Stimulated activated naive CD4-positive, alpha-beta T cell (primary cell): ENCODE data around the gene CARD8.
"Not testable (repeated sequence)": the region's sequence is repeated elsewhere in the genome, so short reads cannot be mapped to it uniquely, and the experiment has no call there.

Experiments used
- DNase-seq, 6 experiments: peaks; one replicate each; lab custom pipeline; 2025; lab: John Stamatoyannopoulos, UW

Gene CARD8

DNA sequence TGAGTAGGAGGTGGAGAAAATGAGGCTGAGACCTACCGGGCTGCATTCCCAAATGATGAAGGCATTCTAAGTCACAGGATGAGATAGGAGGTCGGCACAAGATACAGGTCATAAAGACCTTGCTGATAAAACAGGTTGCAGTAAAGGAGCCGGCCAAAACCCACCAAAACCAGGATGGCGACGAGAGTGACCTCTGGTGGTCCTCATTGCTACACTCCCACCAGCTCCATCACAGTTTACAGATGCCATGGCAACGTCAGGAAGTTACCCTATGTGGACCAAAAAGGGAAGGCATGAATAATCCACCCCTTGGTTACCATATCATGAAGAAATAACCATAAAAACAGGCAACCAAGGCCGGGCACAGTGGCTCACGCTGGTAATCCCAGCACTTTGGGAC, 9.6 kb upstream of the CARD8 start:
- not testable (repeated sequence) for DNase-seq

DNA sequence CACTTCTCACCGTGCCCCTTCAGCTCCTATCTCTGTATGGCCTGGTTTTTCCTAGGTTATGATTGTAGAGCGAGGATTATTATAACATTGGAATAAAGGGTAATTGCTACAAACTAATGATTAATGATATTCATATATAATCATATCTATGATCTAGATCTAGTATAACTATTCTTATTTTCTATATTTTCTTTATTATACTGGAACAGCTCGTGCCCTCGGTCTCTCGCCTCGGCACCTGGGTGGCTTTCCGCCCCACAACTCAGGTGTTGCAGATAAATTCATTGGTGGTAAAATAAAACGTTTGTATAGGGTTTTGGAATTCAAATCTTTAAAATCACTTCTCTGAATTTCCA, 4.6 kb upstream of the CARD8 start:
- not testable (repeated sequence) for DNase-seq

DNA sequence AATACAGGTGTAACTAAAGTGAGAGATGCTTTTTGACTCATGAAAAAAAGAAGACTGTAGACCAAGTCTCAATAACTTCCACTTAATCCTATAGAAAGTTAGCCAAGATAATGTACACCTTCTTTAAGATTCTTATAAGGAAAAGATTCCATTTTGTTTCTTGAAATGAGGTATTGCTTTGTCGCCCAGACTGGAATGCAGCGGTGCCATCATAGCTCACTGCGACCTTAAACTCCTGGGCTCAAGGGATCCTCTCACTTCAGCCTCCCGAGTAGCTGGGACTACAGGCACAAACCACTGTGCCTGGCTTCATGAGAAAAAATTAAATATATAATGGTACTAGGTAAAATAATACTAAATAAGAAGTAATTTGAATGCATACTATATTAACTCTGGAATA, 3.3 kb upstream of the CARD8 start:
- DNase-seq: not testable (repeated sequence)

DNA sequence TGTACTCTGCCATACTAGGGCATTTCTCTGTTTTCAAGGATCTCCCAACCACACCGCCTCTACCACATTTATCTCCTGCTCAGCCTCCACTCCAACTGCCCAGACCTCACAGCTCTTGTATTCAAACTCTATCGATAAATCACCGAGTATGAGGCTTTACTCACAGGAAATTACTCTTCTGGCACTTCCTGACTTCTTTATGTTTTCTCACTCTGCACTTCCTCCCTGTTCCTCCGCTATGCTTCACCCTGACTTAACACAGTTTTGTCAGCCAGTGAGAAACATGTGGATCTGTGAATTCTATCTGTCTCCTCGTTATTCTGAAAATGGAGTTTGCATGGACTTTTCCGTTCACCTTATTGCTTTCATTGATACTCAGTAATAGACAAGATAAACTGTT, 2.6 kb upstream of the CARD8 start:
- peak in 3 of 6 experiments; percentile 14 to 21 (median 20) for DNase-seq

DNA sequence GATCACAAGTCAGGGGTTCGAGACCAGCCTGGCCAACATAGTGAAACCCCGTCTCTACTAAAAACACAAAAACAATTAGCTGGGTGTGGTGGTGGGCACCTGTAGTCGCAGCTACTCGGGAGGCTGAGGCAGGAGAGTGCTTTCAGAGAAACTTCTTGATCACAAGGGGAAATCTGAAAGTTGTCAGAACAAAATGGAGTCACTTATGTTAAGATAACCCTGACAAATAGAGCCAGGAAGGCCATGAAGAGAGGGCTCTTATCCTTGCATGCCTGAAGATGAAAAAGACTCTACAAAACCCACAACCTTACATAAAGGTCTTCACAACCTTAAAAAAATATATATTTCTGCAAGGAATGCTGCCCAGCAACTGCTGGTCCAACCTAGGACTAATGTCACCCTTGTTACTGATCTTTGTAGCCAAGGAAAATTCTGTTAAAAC, 1.2 kb downstream of the CARD8 start:
- no peak for DNase-seq

DNA sequence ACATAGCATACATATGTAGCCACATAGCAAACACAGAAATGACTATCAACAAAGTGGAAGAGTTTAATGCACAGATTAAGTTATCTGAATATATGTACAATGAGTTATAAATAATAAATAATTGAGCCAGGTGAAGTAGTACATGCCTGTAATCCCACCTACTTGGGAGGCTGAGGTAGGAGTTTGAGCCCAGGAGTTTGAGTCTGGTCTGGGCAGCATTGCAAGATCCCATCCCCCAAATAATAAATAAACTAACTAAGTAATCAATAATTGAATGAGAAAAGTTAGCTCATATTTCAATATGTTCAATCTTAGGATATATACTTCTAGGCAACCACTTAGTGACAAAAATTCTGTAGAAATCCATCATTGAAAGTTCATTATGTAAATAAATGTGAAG, 1.7 kb downstream of the CARD8 start:
- DNase-seq: no peak

DNA sequence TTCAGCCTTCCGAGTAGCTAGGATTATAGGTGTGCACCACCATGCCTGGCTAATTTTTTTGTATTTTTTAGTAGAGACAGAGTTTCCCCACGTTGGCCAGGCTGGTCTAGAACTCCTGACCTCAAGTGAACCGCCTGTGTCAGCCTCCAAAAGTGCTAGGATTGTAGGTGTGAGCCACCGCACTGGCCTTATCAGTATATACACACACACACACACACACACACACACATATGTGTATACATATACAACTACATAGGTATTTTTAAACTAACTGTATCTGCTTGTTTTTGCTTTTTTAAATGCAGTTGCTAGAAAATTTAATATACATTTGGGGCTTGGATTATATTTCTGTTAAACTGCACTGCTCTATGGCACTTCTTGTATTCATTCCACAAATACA, 3.1 kb downstream of the CARD8 start:
- DNase-seq: no peak

DNA sequence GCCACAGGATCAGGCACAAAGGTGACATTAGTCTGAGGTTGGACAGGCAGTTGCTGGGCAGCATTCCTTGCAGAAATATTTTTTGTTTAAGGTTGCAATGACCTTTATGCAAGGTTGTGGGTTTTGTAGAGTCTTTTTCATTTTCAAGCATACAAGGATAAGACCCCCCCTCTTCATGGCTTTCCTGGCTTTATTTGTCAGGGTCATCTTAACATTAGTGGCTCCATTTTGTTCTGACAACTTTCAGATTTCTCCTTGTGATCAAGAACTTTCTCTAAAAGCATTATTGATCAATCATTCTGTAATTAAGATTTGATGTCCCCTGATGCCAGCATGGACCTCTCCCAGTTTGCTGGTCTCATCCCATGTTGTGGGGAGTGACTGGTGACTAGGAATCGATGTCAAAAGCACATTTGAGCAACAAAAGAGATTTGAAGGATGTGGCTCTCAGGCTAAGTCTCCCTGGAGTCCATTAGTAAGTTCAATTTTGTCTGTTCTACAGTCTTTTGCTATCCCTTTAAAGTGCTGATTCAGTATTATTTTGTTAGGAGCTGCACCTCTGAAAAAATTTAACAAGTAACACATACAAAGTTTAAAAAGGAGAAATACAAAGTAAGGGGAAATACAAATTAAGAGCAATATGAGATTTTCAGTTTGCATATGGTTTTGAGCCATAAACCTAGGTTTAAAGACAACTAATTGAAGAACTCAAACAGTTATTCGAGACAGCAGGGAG, 5.3 kb downstream of the CARD8 start:
- DNase-seq: no peak

DNA sequence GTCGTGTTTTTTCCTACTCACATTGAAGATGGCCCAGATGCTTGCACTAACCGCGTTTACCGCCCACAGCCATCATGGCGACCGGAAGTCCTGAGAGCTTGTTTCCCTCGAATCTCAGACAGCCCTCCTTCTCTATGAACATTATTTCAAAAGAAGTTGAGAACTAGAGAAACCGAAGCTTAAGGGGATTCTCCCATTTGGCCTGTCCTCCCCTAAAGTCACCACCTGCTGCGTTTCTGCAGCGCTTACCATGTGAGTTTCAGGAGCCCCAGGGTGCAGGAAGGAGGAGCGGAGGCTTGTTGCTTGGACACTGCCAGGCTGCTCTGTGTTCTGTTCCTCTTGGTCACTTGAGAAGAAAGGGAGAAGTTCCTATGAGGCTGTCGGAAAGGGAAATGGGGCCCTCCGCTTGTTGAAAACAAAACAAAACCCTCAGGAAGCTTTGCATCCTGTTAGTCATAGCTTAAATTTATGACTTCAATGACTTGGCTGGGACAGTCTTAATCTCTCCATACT, 6.2 kb downstream of the CARD8 start:
- DNase-seq: peak; percentile 44 to 77 (median 68)

DNA sequence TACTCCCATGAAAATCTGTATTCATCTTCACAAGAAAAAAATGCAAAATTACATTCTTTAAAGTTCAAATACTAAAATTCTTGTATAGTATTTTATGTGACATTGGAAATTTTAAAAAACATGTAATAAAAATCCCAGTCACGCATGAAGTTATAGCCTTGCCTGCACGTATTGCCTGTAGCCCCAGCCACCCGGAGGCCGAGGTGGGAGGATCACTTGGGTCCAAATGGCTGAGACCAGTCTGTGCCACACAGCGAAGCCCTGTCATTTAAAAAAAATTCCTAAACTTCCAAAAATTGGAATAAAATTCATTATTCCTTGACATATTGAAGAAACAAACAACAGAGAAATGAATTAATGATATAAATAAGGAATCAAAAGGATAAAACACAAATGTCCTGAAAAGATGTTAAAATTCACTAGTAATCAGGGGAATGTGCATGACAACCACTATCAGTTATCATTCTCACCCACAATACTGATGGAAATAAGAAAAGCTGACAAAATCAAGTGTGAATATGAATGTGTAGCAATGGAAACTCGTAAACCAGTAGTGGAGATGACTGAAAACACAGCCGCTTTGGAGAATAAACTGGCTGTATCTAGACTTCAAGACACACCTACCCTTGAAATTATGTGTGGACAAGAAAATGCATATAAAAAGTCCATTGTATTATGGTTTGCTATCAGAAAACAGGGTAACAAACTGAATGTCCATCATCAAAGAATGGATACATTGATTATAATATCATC, 7.5 kb downstream of the CARD8 start:
- no peak for DNase-seq

DNA sequence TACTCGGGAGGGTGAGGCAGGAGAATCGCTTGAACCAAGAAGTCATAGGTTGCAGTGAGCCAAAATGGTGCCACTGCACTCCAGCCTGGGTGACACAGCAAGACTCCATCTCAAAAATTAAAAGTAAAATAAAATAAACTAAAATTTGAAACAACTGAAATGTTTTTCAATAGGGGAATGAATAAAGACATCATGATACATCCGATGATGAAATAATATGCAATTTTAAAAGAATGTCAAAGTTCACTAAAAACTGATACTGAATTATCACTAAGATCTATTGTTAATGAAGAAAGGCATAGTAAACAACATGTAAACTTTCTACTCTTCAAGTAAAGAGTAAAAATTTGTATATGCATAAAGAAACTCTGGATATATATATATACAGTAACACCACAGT, 8.5 kb downstream of the CARD8 start:
- DNase-seq: no peak

DNA sequence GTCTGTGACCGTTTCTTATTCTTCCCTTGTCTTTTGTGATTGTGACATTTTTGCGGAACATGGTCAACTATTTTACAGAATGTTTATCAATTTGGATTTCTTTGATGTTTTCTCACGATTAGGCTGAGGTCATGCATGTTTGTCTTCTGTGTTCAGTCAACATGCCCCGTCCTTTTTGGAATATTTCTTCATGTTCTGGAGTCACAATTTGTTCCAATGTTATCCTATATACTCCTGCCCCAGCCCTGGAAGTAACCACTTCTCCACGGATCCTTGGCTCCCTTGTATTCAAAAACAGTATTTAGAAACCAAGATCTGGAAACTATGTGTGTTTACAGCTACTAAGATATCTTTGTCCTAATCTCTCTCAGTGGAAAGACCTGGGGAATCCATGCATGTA, 9.6 kb downstream of the CARD8 start:
- no peak for DNase-seq

DNA sequence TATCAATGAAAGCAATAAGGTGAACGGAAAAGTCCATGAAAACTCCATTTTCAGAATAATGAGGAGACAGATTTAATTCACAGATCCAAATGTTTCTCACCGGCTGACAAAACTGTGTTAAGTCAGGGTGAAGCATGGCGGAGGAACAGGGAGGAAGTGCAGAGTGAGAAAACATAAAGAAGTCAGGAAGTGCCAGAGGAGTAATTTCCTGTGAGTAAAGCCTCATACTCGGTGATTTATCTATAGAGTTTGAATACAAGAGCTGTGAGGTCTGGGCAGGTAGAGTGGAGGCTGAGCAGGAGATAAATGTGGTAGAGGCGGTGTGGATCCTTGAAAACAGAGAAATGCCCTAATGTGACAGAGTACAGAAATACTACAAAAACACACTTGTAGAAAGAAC, 11.4 kb downstream of the CARD8 start:
- DNase-seq: peak in 4 of 6 experiments; percentile 4 to 56 (median 42)

DNA sequence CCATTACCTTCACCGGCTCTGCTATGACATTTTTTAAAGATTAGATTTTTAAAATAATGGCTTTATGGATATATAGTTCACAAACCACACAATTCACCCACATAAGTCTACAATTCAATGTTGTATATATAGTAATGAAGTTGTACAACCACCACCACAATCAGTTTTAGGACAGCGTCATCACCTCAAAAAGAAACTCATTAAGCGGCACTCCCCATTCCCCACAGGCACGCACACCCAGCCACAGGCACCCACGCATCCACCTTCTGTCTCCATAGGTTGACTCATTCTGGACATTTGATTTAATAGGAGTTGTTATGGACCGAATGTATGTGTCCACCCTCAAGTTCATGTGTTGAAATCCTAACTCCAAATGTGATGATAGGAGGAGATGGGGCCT, 13.9 kb downstream of the CARD8 start:
- DNase-seq: not testable (repeated sequence)

DNA sequence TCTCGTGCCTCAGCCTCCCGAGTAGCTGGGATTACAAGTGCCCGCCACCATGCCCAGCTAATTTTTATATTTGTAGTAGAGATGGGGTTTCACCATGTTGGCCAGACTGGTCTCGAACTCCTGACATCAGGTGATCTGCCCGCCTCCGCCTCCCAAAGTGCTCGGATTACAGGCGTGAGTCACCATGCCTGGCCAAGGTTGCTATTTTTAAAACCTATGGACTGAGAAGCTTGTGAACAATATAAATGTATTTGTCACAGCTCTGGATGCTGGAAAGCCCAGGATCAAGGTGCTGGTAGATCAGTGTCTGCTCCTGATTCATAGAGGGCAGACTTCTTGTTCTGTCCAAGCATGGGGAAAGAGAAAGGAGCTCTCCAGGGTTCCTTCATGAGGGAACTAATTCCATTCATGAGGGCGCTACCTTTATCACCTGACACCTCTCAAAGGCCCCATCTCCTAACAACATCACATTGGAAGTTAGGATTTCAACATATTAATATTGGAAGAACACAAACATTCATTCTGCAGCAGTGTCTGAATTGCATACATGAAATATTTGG, 16.1 kb downstream of the CARD8 start:
- DNase-seq: no peak

DNA sequence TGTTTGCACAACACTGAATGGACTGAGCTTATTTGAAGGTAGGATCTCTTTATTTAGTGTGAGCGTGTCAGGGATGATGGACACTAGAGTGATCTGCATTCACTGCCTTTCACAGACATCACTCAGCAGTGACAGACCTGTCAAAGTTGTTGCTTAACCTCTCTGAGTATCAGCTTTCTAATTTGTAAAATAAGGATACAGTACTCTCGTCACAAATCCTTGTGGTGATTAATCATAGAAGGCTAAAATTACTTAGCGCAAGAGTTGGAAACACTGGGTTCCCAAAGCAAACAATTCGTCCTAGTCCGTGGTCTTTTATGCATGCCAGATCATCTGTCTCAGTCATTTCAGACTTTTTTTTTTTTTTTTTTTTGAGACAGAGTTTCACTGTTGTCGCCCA, 16.6 kb downstream of the CARD8 start:
- no peak for DNase-seq

DNA sequence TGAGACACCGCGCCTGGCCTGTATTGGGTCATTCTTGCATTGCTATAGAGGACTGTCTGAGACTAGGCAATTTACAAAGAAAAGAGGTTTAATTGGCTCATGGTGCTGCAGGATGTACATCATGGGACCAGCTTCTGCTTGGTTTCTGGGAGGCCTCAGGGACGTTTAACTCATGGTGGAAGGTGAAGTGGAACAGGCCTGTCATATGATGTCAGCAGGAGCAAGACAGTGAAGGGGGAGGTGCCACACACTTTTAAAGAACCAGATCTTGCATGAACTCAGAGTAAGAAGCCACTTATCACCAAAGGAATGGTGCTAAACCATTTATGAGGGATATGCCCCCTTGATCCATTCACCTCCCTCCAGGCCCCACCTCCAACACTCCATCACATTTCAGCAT, 18.7 kb downstream of the CARD8 start:
- no peak for DNase-seq

DNA sequence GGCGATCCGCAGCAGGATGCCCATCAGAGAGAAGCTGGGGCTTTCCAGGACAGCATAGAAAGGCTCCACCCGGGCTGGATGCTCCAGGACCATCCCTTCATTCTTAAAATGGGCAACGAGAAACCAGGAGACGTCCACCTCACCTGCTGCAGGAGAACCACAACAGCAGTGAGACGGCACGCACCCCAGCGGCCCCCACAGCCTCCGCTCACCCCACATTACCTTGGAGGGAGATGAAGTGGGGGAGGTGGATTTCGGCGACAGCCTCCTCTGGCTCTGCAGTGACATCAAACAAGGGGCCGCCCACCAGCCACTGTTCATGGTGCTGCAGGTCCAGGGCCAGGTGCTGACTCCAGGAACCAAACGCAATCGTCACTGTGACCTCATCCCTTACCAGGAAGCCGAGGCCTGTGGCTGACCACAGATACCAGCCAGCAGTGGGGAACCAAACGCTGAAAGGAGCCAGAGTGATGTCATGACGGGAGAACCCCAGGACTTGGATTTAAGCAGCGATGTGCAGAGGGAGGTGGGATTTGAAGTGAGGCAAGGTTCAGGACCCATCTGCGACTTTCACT, 25.1 kb downstream of the CARD8 start:
- DNase-seq: no peak

DNA sequence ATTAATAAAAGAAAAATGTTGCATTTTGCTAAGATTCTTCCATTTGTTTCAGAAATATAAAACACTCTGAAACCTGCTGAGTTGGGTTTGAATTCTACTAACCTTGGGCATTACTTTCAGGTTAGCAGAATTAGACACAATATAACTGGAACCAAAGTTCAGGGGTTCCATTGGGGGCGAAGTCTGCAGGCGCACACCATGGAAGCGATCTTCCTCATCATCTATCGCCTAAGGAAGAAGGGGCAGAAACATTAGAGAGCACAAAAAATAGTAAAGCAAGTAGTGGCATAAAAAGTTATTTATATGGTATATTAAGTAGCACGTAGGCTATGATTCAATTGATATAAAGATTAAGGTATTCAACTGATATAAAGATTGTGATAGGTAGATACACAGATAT, 34.1 kb downstream of the CARD8 start:
- no peak for DNase-seq

DNA sequence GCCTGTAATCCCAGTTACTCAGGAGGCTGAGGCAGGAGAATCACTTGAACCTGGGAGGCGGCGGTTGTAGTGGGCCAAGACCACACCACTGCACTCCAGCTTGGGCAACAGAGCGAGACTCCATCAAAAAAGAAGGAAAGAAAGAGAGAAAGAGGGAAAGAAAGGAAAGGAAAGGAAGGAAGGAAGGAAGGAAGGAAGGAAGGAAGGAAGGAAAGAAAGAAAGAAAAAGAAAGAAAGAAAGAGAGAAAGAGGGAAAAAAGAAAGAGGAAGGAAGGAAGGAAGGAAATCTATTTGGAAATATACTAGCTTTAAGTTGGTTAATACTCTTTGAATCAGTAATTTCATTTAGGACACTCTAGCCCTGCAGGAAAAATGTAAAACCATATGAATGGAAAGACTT, 34.9 kb downstream of the CARD8 start:
- not testable (repeated sequence) for DNase-seq

DNA sequence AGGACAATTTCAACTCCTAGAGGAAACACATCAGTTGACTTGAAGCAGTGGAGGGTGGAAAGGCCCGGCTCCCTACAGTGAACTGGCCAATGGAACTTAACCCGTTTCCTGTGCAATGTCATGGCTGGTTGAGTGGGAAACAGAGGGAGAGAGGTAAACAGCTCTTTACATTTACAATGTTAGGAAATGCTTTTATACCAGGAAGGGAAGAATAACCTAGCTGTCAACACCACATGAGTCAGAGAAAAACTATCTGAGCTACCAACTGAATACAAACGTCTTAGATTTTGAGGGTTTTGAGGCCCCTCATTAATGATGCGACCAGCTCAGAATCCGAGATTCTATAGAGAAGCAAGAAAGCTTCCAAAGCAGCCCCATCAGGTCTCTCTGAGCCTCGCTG, 36.7 kb downstream of the CARD8 start:
- DNase-seq: no peak

DNA sequence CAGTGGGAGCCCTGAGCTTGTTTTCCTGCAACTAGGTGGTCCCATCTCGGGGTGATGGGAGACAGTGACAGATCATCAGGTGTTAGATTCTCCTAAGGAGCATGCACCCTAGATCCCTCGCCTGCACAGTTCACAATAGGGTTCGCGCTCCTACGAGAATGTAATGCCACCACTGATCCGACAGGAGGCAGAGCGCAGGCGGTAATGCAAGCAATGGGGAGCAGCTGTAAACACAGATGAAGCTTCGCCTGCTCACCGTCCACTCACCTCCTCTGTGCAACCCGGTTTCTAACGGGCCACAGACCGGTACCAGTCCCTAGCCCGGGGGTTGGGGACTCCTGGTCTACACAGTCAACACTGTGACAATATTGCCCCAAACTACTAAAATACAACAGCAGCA, 38.8 kb downstream of the CARD8 start:
- DNase-seq: no peak

DNA sequence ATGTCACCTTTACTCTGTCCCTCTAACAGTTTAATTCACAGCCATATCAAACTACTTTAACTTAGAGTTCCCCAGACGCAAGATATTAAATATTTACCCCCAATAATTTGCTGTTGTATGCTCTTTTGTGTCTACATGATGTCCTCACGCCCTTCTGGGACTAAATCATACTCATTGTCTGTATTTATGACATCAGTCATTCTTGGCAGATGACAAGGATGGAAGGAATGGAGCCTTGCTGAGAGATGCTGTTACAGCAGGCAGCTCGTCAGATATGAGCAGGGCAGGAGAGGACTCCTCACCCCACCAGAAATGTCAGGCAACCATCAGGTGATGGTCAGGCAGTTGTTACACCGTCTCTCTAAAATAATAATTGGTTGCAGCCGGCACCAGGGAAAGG, 41.8 kb downstream of the CARD8 start:
- no peak for DNase-seq
